ENCODE results near the gene SPINK4.

SPINK4 gene

DNA sequence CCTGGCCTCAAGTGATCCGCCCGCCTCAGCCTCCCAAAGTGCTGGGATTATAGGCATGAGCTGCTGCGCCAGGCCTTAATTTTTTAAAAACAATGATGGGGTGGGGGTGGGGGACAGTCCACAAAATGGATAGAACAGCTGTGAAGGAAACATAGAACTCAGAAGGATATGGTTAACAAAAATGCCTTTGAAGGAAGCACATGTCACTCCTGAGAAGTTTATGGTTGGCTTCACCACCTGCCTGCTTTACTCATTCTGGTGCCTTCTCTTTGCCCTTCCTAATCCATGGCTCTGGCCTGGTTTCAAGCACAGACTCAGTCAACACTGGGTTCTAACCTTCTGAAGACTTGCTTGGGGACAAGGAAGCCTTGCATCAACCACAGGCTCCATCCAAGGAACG, 14.2 kb downstream of the SPINK4 start:
- TF ChIP-seq, protein P1, sequence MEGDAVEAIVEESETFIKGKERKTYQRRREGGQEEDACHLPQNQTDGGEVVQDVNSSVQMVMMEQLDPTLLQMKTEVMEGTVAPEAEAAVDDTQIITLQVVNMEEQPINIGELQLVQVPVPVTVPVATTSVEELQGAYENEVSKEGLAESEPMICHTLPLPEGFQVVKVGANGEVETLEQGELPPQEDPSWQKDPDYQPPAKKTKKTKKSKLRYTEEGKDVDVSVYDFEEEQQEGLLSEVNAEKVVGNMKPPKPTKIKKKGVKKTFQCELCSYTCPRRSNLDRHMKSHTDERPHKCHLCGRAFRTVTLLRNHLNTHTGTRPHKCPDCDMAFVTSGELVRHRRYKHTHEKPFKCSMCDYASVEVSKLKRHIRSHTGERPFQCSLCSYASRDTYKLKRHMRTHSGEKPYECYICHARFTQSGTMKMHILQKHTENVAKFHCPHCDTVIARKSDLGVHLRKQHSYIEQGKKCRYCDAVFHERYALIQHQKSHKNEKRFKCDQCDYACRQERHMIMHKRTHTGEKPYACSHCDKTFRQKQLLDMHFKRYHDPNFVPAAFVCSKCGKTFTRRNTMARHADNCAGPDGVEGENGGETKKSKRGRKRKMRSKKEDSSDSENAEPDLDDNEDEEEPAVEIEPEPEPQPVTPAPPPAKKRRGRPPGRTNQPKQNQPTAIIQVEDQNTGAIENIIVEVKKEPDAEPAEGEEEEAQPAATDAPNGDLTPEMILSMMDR (IDR thresholded peaks at IDR 0.05) = no peak

DNA sequence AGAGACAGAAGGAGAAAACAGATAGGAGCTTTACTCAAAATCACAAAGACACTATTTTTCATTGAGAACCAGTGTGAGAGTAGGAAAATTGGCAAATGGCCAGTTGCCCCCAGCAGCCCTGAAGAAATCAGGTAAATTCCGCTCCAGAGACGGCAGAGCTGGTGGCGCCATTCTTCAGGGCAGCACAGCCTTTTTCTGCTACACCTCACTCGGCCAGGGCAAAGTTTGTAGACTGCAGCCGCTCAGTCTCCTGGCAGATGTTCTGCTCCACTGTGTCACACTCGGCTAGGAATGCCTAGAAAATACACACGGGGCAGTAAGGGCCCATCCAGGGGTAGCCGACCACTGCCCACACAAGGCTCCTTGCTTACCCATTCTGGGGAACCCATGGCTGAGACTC, 15.0 kb downstream of the SPINK4 start:
- TF ChIP-seq, protein P1 (IDR thresholded peaks at IDR 0.05) = no peak

DNA sequence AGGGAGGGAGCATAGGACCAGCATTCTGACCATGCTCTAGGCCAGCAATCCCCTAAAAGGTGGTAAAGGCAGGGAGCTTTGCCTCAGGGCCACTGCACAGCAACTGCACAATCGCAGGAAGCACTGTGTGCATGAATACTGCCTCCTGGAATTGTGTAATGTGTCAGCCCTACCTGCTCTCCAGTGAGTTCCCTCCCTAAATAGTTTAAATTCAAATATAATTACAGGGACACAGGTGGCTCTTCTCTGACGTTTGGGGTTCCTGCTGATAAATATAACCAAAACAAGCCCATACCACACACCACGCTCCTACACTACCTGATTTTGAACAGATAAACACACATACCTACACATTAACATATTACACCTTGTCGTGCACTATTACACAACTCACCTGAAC, 15.5 kb downstream of the SPINK4 start:
- TF ChIP-seq, protein P1 (IDR thresholded peaks at IDR 0.05) = no peak

DNA sequence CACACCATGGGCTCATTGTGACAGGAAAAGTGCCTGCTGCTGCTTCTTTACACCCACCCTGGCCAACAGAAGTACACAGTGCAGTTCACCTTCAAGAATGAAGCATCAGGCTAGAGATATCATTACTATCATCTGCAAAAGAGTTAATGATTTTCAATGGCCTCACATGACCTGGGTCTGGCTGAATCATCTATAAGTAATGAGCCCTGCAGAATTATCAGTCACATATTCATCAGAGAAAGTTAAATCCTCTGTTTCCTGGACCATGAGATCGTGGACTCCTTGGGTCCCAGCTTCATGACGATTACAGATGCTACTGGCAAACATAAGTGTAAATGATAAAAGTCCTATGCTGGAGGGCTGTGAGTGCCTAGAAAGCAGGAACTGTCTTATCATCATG, 16.3 kb downstream of the SPINK4 start:
- TF ChIP-seq, protein P1 (IDR thresholded peaks at IDR 0.05) = no peak

DNA sequence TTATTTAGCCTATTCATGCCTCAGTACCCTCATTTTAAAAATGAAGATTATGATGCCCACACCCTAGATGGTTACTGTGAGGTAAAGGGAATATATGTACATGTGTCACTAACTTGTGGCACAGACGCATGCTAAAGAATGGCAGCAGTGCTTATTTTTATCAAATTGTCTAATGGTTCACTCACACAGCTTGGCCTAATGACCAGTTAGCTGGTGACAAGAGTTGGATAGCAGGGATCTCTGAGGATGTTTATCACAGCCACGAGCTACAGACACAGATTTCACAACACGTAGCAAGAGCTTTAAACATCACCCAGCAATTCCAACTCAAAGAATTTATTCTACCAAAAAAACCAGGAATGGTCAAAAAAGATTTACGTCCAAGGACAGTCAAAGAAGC, 17.3 kb downstream of the SPINK4 start:
- TF ChIP-seq, protein P1 (IDR thresholded peaks at IDR 0.05) = no peak

DNA sequence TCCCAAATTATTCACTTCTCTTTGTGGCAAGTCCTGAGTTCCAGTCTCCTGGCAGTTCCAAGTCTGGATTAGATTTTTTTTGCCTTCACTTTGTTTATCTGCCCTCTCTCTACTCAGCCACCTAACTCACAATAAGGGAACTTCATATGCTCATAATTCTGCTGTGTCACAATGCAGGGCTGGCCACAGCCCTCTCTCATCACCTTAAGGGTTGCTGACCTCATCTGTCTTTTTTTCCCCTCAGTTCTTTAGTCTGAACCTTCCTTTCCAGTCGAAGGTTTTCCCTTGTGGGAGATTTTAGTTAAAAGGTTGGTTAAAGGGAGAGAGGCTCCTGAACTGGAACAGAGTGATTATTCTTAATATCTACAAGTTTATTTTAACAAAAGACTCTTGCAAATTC, 20.4 kb downstream of the SPINK4 start:
- TF ChIP-seq, protein P1 (IDR thresholded peaks at IDR 0.05) = no peak

DNA sequence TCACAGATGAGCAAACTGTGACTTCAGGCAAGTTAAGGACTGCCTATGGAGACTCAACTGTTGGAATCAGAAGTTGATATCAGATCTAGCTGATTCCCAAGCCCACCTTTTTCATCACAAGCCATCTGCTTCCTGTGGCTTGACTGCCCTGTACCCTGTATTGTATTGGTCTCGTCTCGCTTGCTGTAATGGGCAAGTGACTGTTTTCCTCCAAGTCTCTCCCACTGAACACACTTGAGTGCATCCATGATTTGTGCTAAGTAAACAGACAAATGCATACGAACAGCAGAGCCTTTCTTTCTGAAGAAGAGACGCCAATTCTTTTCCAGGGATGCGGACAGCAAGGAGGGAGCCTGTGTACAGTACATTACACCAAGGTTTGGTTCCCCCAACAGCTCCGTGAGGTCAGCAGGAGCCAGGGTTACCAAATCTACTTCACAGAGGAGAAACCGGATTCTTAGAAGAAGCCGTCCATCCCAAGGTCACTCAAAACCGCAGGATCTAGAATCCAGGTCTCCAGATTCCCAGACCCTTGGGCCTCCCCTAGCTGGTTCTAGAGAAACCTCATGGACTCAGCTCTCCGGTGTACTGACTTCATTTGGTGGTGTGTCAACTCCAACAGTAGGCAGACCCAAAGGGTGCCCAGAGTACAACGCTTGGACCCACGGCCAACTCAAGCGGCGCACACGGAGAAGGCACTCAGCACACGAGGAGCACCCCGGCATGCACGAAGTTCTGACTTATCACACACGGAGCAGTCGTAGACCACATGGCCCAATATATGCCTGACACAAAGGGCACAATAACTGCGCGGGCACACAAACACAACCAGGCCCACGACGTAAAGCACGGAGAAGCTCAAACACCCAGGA, 23.4 kb downstream of the SPINK4 start:
- TF ChIP-seq, protein P1 (IDR thresholded peaks at IDR 0.05) = no peak
